ENCODE results near the gene RBM24.

RBM24 gene

DNA sequence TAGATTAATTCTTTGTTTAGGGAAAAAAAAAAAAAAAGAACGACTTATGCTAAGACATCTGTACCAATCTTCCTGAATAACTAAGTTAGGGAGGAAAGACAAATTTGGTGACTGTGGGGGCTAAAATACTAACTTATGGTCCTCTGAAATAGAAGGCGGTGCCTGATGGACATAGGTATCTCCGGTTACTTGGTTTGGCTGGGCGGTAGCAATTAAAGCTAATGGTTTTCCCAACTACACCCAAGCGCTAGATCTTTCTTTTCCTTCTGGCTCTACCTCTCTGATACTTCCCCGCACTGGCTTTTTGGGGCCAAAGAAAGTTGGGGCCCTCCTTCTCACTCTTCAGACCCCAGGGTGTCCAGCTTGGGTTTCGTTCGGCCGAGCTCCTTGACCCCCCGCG is 1.0 kb upstream of the RBM24 start:
- H3K9ac ChIP-seq (ENCODE audit: low read depth, low read length, poor library complexity, severe bottlenecking), result no peak overlapping the region
- H3K9me2 ChIP-seq (replicated peaks; ENCODE audit: low read depth, low read length), result no peaks in the 10 kb centered on the region
- H3K36me3 ChIP-seq (ENCODE audit: insufficient read depth, low read length), result no peaks in the 10 kb centered on the region
- H2AFZ ChIP-seq (ENCODE audit: low read length), result no peak overlapping the region
- no peaks in the 10 kb centered on the region for H3K79me2 ChIP-seq (ENCODE audit: insufficient read depth, low read length)
- no peak overlapping the region for H3K4me3 ChIP-seq (ENCODE audit: low read length, poor library complexity, severe bottlenecking)
- H3F3A ChIP-seq (ENCODE audit: low read depth), result no peaks in the 10 kb centered on the region
- no peaks in the 10 kb centered on the region for H3K4me1 ChIP-seq (ENCODE audit: insufficient read depth, low read length, poor library complexity, severe bottlenecking)
- H4K20me1 ChIP-seq (ENCODE audit: insufficient read depth, low read length, poor library complexity, severe bottlenecking), result no peaks in the 10 kb centered on the region
- no peak overlapping the region for H3K4me2 ChIP-seq (ENCODE audit: low read depth, low read length, poor library complexity, severe bottlenecking)
- TF ChIP-seq, protein P1, sequence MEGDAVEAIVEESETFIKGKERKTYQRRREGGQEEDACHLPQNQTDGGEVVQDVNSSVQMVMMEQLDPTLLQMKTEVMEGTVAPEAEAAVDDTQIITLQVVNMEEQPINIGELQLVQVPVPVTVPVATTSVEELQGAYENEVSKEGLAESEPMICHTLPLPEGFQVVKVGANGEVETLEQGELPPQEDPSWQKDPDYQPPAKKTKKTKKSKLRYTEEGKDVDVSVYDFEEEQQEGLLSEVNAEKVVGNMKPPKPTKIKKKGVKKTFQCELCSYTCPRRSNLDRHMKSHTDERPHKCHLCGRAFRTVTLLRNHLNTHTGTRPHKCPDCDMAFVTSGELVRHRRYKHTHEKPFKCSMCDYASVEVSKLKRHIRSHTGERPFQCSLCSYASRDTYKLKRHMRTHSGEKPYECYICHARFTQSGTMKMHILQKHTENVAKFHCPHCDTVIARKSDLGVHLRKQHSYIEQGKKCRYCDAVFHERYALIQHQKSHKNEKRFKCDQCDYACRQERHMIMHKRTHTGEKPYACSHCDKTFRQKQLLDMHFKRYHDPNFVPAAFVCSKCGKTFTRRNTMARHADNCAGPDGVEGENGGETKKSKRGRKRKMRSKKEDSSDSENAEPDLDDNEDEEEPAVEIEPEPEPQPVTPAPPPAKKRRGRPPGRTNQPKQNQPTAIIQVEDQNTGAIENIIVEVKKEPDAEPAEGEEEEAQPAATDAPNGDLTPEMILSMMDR (conservative IDR thresholded peaks at IDR 0.05; ENCODE audit: low read length), result no peak
- no peak for TF ChIP-seq EZH2phosphoT487 (IDR thresholded peaks at IDR 0.05; ENCODE audit: borderline replicate concordance)
- no peaks in the 10 kb centered on the region for H3K27me3 ChIP-seq (ENCODE audit: insufficient read depth, low read length, poor library complexity, severe bottlenecking)
- H3K9me3 ChIP-seq (ENCODE audit: insufficient read depth, low read depth, low read length), result no peaks in the 10 kb centered on the region

DNA sequence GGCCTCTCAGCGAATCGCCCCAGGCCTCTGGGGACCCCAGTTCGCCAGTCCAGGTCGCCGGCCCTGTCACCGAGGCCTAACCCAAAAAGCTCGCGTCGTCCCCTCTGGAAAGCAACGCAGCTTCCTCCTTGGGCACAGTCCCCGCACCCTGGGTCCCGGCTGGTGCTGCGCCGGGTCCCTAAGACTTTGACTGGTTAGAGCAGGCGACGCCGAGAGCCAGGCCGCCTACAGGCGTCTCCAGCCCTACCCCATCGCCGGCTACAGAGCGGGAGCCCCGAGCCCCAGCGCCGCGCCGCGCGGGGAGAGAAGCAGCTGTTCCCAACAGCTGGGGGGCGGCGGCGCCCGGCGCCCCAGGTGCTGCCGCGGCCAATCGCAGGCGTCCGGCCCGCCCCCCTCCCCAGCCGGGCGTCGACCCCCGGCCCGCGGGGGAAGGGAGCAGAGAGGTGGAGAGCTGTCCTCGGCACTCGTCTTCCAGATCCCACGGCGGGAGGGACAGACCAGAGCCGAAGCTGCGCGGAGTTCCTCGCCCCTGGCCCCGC is 540 bp upstream of the RBM24 start:
- Histone ChIP-seq H3K36me3 (ENCODE audit: insufficient read depth, low read length) (no peaks in the 10 kb centered on the region), H3F3A (ENCODE audit: low read depth) (no peaks in the 10 kb centered on the region), H3K9me3 (ENCODE audit: insufficient read depth, low read depth, low read length) (no peaks in the 10 kb centered on the region), H3K4me1 (ENCODE audit: insufficient read depth, low read length, poor library complexity, severe bottlenecking) (no peaks in the 10 kb centered on the region), H3K79me2 (ENCODE audit: insufficient read depth, low read length) (no peaks in the 10 kb centered on the region), H3K9me2 (replicated peaks; ENCODE audit: low read depth, low read length) (no peaks in the 10 kb centered on the region), H4K20me1 (ENCODE audit: insufficient read depth, low read length, poor library complexity, severe bottlenecking) (no peaks in the 10 kb centered on the region), H3K27me3 (ENCODE audit: insufficient read depth, low read length, poor library complexity, severe bottlenecking) (no peaks in the 10 kb centered on the region), H2AFZ (ENCODE audit: low read length) (no peak overlapping the region), H3K4me3 (ENCODE audit: low read length, poor library complexity, severe bottlenecking) (no peak overlapping the region), H3K4me2 (ENCODE audit: low read depth, low read length, poor library complexity, severe bottlenecking) (no peak overlapping the region), H3K9ac (ENCODE audit: low read depth, low read length, poor library complexity, severe bottlenecking) (no peak overlapping the region)
- no peak for TF ChIP-seq EZH2phosphoT487 (IDR thresholded peaks at IDR 0.05; ENCODE audit: borderline replicate concordance)
- TF ChIP-seq, protein P1 (conservative IDR thresholded peaks at IDR 0.05; ENCODE audit: low read length), result no peak

DNA sequence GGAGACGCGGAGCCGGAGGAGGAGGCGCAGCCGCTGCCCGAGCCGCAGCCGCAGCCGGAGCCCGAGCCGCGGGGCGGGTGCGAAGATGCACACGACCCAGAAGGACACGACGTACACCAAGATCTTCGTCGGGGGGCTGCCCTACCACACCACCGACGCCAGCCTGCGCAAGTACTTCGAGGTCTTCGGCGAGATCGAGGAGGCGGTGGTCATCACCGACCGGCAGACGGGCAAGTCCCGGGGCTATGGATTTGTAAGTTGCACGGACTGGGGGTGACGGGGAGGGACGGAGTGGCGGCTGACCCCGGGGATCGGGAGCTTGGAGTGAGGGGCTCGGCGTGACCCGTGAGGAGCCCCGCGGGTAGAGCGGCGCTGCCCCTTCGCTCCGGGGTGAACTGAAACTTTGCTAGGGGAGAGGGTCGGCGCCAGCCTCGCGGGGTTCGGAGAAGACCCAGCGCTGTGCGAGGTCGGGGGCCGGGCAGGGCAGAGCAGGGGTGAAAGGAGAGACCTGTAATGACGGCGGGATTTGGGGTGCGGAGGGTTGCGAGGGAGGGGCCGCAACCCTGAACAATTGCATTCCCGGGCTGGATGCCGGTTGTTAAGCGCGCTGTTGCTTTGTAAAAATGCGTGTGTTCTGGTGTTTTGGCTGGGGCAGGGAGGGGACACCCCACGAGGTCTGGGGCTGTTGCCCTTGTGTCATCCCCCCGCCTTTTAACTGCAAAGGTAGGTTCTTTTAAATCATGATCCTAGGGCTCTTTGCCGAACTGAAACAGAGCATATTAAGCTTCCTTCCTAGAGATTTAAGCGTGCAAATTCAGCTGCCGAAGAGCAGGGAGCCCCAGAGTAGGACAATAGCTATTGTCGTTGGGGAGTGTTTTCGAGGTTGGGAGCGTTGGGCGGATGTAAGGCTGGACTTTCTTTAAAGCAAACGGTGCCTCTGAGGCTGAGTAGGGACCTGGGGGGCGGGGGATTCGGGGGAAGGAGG is 628 bp downstream of the RBM24 start:
- no peaks in the 10 kb centered on the region for H3K4me1 ChIP-seq (ENCODE audit: insufficient read depth, low read length, poor library complexity, severe bottlenecking)
- no peak overlapping the region for H2AFZ ChIP-seq (ENCODE audit: low read length)
- no peaks in the 10 kb centered on the region for H3K27me3 ChIP-seq (ENCODE audit: insufficient read depth, low read length, poor library complexity, severe bottlenecking)
- no peak for TF ChIP-seq EZH2phosphoT487 (IDR thresholded peaks at IDR 0.05; ENCODE audit: borderline replicate concordance)
- TF ChIP-seq, protein P1 (conservative IDR thresholded peaks at IDR 0.05; ENCODE audit: low read length), result no peak
- H3K9ac ChIP-seq (ENCODE audit: low read depth, low read length, poor library complexity, severe bottlenecking), result no peak overlapping the region
- H3K9me3 ChIP-seq (ENCODE audit: insufficient read depth, low read depth, low read length), result no peaks in the 10 kb centered on the region
- no peaks in the 10 kb centered on the region for H4K20me1 ChIP-seq (ENCODE audit: insufficient read depth, low read length, poor library complexity, severe bottlenecking)
- no peaks in the 10 kb centered on the region for H3K9me2 ChIP-seq (replicated peaks; ENCODE audit: low read depth, low read length)
- no peak overlapping the region for H3K4me3 ChIP-seq (ENCODE audit: low read length, poor library complexity, severe bottlenecking)
- H3K36me3 ChIP-seq (ENCODE audit: insufficient read depth, low read length), result no peaks in the 10 kb centered on the region
- no peak overlapping the region for H3K4me2 ChIP-seq (ENCODE audit: low read depth, low read length, poor library complexity, severe bottlenecking)
- no peaks in the 10 kb centered on the region for H3K79me2 ChIP-seq (ENCODE audit: insufficient read depth, low read length)
- H3F3A ChIP-seq (ENCODE audit: low read depth), result no peaks in the 10 kb centered on the region

Data from Loucy (cell line).